ENCODE results near the gene FGD5.

Gene FGD5

DNA sequence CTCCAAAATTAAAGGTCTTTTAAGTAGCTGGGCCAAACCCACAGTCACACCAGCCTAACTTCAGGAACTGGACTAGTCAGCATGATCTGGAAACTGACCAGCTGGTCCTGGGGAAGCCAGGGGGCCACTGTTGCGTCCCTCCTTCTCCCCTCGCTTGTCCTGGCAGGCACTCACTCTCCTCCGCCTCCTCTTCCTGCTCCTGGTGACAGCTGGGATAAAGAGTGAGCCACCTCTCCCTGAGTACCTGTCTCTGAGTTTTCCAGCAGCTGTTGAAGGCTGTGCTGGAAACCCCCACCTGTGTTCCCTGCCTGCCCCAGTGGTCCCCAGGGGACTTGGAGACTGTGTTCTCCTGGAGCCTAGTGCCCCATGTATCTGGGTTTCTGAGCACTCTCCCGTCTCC lies 56.0 kb downstream of the FGD5 start:
- no peak for DNase-seq (ENCODE audit: low read depth)

DNA sequence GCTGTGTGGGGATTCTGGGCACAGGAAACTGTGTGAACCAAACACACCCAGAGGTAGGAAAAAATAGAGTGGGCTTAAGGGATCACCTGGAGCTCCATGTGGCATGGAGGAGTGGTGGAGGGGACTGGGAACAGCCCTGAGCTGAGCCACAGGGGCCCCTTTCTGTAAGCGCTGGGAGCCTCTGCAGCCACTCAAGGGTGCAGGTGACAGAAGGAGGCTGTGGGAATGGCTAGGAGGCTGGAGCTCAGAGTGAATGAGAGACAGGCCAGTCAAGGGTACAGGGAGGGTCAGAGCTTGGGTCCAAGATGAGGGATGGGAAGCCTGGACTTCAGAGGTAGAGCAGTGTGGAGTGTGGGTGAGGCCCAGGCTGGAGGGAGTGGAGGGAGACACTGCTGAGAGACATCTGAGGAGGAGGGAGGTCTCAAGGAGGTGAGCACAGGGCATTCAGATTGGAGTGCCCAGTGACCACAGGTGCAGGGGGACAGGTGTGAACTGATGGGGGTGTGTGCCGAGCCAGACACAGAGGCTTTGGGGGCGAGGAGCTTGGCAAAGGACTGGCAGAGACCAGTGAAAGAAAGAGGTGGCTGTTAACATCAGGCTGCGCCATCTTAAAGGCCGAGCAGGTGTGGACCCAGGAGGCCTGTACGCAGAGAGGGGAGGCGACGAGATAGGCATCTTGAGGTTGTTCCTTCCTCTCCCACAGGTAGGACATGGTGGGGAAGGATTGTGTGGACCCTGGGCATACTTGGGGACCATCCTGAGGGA lies 56.8 kb downstream of the FGD5 start:
- DNase-seq (ENCODE audit: low read depth) = no peak

DNA sequence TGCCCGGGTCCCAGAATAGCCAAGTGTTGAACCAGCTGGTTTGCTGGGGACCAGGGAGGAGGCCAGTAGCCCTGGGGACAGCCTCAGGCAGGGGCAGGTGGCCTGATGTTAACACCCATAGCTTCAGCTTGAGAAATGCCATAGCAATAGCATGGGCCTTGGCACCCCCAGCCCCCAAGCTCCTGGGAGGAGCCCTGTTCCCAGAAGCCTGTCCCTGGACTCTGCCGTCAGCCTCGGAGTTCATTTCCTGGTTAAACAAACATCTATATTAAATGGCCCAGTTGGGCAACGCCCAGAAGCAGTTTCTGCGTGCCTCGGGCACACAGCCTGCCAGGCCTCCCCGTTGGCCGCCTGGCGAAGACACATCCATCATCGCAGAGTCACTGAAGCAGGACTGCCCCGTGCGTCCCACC lies 58.2 kb downstream of the FGD5 start:
- peak; percentile 15 for DNase-seq (ENCODE audit: low read depth)

DNA sequence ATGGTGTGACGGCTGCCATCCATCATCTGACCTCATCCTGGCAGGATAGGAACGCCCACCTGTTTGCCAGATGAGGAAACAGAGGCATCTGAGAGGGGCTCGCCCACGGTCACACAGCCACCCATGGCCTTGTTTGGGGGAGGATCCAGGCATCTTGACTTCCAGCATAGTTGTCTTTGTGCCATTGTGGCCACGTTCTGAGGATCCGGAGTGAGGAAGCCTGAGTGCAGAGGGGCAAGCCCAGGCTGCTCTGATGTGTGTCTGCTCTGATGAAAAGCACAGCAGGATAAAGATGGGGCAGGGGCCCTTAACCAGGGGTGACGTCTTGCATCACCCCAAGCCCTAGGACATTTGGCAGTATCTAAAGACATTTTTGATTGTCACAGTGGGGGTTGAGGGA lies 58.7 kb downstream of the FGD5 start:
- DNase-seq (ENCODE audit: low read depth) = no peak

DNA sequence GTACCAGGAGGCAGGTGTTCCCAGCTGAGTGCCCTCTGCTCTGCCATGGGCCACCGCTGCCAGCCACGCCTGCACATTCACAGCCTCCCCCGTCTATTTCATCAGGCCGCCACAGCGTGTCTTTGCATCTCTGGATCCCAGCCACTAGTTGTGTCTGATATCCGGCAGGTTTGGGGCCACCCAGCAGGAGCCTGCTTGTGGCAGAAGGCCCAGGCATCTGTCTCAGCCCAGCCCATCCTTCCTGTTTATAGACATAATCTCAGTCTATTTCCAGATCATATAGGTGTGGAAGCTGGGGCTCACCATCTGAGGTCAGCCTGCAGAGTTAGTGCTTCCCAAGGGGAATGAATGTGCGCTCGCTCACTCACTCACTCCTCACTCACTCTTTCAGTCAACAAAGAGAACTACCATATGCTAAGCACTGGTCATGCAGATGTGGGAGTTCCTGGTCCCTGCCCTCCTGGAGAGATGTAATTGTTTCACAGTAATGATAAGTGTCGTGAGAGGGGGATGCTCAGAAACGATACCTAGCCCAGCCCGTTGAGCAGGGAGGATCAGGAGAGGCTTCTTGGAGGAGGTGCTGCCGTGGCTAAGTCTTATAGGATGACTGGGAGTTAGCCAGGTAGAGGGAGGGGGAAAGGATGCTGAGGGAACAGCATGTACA lies 60.6 kb downstream of the FGD5 start:
- no peak for DNase-seq (ENCODE audit: low read depth)

DNA sequence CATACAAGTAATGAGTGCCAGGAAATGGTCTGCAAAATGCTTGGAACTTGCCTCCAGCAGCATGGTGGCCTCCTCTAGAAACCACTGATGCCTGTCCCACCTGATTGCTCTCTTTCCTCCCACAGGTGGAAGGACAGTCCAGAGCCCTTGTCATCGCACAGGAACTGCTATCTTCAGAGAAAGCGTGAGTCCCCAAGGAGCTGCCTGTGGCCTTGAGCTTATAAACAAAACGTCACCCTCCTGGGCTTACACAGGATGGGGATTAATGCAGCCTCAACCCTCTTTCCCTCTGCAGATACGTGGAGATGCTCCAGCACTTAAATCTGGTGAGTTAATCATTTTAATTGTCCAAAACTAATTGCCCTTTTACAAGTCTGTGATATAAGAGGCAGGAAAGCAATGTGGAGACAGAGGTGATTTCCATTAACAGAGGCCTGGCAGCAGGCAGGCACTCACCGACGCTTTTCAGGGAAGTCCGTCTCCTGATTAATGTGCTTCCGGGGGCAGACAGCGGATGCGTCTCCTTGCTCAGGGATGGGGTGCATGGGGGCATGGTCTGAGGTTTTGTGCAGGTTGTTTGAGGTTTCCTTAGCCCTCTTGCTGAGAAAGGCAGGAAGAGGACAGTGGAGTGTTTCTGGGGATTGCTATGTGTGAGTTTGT lies 61.8 kb downstream of the FGD5 start:
- DNase-seq (ENCODE audit: low read depth) = no peak

DNA sequence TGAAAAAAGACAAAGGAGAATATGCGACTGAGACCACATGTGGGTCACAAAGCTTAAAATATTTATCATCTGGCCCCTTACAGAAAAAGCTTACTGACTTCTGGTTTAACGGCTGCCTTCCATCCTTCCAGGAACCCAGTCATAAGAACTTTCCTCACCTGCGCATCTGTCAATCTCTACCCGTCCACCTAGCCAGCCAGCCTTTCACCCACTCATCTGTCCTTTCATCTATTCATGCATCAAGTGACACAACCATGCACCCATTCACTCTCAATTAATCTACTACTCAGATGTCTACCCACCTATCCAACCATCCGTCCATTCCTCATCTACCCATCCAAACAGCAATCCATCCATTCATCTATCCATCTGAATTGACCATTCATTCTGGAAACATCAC lies 64.5 kb downstream of the FGD5 start:
- no peak for DNase-seq (ENCODE audit: low read depth)

DNA sequence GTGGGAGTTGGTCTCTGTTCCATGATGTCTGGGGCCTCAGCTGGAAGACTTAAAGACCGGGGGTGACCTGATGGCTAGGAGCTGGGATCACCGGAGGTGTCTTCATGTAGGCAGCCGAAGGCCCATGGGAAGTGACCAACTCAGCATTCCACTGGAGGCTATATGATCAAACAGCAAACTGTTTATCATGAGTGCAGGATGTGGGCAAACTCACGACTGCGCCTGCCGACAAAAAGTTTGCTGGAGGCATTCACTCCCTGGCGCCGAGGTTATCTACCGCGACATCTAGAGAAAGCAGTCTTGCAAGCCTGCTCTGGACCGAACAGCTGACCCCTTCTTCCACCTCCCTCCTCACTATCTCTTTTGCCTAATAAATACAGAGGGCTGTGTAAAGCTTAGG lies 65.9 kb downstream of the FGD5 start:
- no peak for DNase-seq (ENCODE audit: low read depth)

DNA sequence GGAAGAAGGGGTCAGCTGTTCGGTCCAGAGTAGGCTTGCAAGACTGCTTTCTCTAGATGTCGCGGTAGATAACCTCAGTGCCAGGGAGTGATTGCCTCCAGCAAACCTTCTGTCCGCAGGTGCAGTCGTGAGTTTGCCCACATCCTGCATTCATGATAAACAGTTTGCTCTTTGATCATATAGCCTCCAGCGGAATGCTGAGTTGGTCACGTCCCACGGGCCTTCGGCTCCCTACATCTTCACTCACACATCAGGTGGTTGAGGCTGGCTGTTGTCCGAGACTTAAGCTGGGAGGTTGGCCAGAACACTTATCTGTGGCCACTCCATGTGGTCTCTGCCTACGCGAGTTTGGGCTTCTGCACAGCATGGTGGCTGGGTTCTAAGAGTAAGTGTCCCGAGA lies 66.5 kb downstream of the FGD5 start:
- no peak for DNase-seq (ENCODE audit: low read depth)

DNA sequence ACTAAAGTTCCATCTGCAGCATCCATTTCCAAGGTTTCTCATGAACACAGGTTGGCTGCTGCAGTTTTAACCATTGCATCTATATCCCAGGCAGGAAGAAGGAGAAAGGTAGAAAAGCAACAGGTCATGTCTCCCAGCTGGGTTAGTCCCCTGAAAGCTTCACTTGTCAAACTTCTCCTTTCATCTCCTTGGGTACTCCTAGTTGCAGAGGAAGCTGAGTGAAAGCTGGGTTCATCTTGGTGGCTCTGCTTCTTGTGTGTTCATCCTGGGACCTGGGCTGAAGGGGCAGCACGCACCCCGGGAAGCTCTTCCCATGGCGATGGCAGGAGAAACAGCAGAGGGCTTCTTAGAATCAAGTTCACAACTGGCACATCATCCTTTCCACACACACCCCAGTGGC lies 67.3 kb downstream of the FGD5 start:
- DNase-seq (ENCODE audit: low read depth) = no peak

DNA sequence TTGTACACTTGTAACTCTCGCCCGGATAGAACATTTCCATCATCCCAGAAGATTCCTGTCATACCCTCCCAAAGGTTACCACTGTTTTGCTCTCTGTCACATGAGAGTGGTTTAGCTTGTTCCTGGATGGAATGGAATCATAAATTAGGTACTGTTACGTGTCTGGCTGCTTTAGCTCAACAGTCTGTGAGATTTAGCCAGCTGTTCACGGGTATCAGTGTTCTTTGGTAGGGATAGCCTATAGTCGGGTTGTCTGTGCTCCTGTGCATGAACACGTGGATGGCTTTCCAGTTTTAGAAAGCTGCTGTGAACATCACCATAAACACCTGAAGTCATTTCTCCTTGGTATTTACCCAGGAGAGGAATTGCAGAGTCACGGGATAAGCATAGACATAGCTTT lies 70.4 kb downstream of the FGD5 start:
- DNase-seq (ENCODE audit: low read depth) = no peak

DNA sequence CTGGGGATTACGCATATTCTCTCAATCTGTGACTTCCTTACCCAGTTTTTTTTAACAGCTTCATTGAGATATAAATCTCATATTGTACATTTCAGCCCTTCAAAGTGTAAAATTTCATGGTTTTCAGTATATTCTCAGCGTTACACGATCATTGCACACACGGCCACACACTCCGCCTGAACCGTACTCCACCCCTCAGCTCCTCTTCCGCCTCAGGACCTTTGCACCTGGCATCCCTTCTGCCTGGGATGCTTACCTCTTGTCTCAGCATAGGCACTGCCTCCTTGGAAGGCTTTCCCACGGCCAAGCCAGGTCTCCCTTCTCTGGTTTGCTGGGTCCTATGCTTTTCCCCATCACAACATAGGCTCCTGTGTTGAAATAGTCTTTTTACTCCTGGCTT lies 71.2 kb downstream of the FGD5 start:
- no peak for DNase-seq (ENCODE audit: low read depth)

DNA sequence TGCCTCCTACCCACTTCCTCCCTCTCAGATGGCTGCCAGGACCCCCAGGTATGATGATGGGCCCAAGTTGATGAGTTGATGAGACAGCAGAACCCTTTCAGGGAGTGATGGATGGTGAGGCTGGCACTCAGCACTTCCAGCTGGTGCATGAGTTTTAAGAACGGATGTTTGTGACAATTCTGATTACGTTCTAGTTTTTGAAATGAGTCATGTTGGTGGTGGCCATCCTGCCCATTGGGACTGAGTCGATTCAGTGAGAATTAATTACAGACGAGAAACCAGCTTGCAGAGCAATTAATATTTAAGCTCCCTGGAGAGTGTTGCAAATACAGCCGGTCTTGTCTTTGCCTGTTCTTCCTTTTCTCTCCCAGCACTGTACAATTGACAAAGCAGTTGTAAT lies 71.7 kb downstream of the FGD5 start:
- DNase-seq (ENCODE audit: low read depth) = peak; percentile 1

DNA sequence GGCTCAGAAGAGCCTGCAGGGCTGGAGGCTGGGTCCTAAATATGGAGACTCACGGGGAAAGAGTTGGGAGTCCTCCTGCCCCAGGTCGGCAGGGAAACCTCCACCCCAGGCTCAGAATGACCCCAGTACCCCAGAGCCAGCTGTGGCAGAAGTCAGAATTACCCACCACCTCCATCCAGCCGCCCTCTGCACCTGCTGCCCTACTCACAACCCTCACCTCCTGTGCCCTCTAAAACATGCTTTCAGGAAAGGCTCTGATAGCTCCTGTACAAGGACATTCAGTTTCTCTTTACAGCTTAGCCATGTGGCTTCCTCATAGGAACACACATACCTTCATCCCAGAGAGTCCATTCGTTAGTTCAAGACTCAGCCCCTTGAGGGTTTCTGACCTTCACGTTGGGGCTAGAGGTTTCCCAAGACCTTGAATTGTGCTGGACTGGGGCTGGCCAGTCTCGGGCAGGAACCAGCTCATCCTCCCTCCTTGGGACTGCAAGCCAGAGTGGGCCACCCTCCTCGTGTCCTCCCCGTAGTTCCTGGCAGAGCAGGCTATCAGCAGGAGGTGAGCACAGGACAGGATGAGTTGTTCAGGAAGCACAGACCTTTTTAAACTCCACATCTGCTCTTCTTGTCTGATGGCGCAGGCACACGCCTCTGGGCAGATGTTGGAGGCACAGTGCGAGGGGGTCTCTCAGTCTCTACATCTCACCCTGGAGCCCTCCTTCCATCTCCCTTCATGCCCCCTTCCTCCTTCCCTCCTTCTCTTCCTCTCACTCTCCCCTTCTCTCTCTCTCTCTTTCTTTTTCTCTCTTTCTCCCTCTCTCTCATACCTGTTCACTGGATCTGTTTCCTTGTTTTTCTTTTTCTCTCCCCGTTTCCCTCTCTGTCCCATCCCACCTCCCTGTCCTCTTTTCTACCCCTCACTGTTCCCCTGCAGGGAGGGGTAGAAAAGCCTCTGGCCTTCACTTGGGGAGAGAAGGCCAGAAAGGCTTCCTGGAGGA lies 72.7 kb downstream of the FGD5 start:
- DNase-seq (ENCODE audit: low read depth) = no peak

DNA sequence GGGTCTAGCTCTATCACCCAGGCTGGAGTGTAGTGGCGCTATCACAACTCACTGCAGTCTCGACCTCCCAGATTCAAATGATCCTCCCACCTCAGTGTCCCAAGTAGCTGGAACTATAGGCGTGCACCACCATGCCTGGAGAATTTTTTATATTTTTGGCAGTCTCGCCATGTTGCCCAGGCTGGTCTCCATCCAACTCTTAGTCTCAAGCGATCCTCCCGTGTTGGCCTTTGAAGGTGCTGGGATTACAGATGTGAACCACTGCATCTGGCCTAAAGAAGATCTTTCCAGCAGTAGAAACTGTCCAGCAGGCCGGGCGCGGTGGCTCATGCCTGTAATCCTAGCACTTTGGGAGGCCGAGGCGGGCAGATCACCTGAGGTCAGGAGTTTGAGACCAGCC lies 73.5 kb downstream of the FGD5 start:
- no peak for DNase-seq (ENCODE audit: low read depth)

DNA sequence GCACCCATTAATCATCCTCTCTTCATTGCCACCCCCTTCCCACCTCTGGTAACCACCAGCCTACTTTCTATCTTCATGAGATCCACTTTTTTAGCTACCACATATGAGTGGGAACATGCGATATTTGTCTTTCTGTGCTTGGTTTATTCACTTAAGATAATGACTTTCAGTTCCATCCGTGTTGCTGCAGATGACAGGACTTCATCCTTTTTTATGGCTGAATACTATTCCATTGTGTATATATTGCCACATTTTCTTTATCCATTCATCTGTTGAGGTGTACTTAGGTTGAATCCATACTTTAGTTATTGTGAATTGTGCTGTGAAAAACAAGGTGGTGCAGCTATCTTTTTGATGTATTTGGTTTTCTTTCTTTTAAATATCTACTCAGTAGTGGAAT lies 75.3 kb downstream of the FGD5 start:
- DNase-seq (ENCODE audit: low read depth) = no peak

DNA sequence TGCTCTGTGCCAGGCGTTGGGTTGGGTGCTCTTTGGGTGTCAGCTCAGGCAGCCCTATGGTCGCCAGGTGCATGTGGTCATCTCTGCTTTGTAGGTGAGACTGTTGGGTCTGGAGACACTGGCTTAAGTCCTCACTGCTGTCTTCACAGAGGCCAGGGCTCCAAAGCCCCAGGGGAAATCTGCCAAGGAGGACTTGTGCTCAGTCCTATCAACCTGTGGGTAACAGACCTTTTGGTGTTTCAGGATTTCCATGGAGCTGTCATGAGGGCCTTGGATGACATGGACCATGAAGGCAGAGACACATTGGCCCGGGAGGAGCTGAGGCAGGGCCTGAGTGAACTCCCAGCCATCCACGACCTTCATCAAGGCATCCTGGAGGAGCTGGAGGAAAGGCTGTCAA lies 78.5 kb downstream of the FGD5 start:
- DNase-seq (ENCODE audit: low read depth) = no peak

DNA sequence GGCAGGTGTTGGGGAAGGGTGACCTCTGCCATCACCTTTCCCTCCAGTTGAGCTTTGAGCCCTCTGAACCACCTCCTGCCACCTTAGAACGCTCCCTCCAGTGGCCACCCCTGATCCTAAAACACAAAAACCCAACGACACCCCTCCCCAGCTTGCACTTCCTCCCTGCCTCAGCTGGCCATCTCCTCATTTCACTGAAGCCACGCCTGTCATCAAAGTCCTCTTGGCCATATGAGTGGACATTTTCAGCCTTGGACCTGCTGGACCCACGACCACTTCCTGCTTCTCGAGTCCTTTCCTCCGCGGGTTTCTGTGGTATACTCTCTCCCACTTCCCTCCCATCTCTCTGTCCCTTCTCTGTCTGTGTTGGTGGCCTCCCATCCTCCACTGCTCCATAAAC lies 80.2 kb downstream of the FGD5 start:
- no peak for DNase-seq (ENCODE audit: low read depth)

DNA sequence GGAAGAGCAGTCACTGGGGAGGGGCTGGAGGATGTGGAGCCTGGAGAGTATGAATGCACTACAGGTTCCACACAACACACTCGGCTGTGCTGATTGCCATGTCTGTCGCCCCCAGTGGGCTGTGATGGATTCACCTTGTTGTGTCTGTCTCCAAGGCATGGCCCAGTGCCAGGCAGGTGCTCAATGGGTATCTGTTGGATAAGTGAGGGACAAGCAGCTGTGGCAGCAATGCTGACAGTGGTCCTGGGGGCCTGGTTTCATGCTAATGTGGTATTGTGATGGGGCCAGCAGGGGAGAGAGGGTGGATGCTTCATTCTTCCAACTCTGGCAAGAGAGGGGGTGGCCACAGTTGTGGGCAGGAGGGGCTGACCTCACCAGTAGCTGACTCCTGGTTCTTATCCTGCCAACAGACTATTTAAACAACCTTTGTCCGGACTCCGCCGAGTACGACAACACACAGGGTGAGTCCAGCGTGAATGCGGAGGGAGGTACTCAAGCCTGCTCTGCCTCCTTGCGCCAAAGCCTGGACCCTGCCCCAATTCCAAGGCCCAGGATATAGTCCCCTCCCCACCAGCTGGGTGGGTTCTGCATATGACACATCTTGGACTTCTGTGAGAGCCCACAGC lies 81.3 kb downstream of the FGD5 start:
- no peak for DNase-seq (ENCODE audit: low read depth)

DNA sequence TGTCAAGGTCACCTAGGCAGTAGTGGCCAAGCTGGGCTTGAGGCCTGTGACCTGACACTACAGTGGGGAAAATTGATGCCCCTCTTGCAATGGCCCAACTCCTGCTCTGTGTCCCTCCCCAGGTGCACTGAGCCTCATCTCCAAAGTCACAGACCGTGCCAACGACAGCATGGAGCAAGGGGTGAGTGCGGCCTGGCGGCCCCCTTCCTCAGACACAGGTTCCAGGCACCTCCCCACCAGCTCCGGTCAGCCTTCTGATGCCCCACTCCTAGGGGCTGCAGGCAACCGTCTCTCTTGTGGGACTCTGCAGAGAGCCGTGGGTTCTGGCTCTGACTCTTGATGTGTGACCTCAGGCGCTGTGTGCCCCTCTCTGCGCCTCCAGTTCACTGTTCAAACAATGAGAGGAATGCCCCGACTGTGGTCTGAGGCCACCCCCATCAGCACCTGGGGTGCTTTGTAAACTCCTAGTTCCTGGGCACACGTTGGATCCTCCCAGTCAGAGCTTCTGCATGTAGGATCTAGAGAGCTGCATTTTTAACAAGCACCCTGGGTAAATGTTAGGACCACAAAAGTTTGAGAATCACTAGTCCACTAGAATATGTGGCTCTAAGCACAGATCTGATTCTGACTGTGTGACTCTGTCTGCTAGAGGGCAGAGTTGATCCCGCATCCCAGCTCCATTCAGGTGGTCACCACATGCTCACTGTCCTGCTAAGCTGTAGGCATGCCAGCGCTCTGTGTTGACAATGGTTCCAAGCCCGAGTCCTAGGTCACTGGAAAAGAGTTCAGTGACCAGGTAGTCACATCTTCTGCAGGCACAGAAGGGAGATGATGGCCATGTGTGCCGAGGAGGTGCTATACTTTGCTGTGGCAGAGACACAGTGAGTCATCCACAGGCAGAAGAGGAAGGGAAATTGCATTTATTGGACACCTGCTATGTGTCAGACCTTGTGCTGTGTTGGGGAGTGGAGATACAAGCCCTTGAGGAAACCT lies 82.4 kb downstream of the FGD5 start:
- no peak for DNase-seq (ENCODE audit: low read depth)

DNA sequence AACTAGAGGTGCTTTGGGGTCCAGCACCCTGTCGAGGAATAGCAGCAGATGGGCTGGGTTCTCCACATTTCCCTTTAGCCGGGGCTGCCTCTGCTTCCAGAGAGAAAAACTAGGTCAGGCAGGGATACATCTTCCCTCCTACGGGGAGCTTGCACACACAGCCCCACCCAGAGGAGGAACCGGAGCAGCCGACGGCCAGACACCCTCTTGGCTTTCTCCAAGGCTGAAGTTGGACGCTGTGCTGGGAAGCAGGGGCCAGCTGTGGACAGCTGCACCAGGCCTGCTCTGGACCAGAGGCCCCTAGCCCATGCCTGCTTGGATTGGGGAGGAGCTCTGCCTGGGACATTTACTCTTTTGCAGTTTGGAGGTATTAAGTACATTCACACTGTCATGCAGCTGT lies 84.0 kb downstream of the FGD5 start:
- no peak for DNase-seq (ENCODE audit: low read depth)

Data from GM04503 (cell line).